GM12891 (cell line): ENCODE measurements around the gene ATG4A.

Experiments used
- POLR2A ChIP-seq: IDR thresholded peaks from 2 replicates; pipeline ENCODE4 v1.6.1; 2011; ENCODE audit warnings: low read depth, low read length, control low read depth
- POLR2AphosphoS5 ChIP-seq: IDR thresholded peaks from 2 replicates; pipeline ENCODE4 v1.6.1; 2011; ENCODE audit warnings: low read depth, low read length, control low read depth
- TAF1 ChIP-seq: IDR thresholded peaks from 2 replicates; pipeline ENCODE4 v1.6.1; 2011; ENCODE audit warnings: low read depth, low read length, control low read depth

DNA sequence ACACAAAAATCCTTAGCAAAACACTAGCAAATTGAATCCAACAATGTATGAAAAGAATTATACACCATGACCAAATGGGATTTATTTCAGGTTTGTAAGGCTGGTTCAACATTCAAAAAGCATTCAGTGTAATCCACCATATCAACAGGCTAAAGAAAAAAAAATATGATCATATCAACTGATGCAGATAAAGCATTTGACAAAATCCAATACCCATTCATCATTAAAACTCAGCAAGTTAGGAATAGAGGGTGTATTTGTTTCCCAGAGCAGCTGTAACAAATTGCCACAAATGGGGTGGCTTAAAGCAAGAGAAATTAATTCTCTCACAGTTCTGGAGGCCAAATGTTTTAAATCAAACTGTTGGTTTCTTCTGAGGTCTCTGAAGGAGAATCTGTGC lies 36.0 kb upstream of the ATG4A start:
- TF ChIP-seq POLR2A (no peak), POLR2AphosphoS5 (no peak), TAF1 (no peak)
